Parathyroid adenoma (tissue), 2 donors: ENCODE measurements around the gene BRIX1.

Experiments used
- H2AFZ ChIP-seq: fragments of 300-600 bp; sonication (generic); one replicate; pipeline ENCODE4 v1.7.0; 2017; ENCODE audit warnings: antibody characterized with exemption, mild to moderate bottlenecking
- H3K27ac ChIP-seq: fragments of 300-600 bp; sonication (generic); one replicate; pipeline ENCODE4 v1.7.0; 2017
- H3K27me3 ChIP-seq: fragments of 300-600 bp; sonication (generic); one replicate; pipeline ENCODE4 v1.7.0; 2017; ENCODE audit warnings: low read length; ENCODE audit not compliant: control insufficient read depth, insufficient read depth
- H3K36me3 ChIP-seq: fragments of 300-600 bp; sonication (generic); one replicate; pipeline ENCODE4 v1.7.0; 2017; ENCODE audit warnings: low read length; ENCODE audit not compliant: control insufficient read depth, insufficient read depth
- H3K4me1 ChIP-seq: fragments of 300-600 bp; sonication (generic); one replicate; pipeline ENCODE4 v1.7.0; 2017; ENCODE audit warnings: control low read depth
- H3K4me2 ChIP-seq: fragments of 300-600 bp; sonication (generic); one replicate; pipeline ENCODE4 v1.7.0; 2017; ENCODE audit warnings: low read length
- H3K4me3 ChIP-seq: fragments of 300-600 bp; sonication (generic); one replicate; pipeline ENCODE4 v1.7.0; 2017; ENCODE audit warnings: low read depth, low read length
- H3K79me2 ChIP-seq: fragments of 300-600 bp; sonication (generic); one replicate; pipeline ENCODE4 v1.7.0; 2017; ENCODE audit warnings: control low read depth
- H3K9ac ChIP-seq: fragments of 300-600 bp; sonication (generic); one replicate; pipeline ENCODE4 v1.7.0; 2017; ENCODE audit warnings: mild to moderate bottlenecking
- H3K9me3 ChIP-seq: fragments of 300-600 bp; sonication (generic); one replicate; pipeline ENCODE4 v1.7.0; 2017; ENCODE audit warnings: low read length; ENCODE audit not compliant: control insufficient read depth
- TF ChIP-seq, protein P1 (sequence below): fragments of 300-600 bp; sonication (generic); IDR thresholded peaks from one replicate; pipeline ENCODE4 v1.7.0; 2017; ENCODE audit warnings: antibody characterized with exemption, mild to moderate bottlenecking
- donor health status: primary hyperparathyroidism.

BRIX1 gene

DNA sequence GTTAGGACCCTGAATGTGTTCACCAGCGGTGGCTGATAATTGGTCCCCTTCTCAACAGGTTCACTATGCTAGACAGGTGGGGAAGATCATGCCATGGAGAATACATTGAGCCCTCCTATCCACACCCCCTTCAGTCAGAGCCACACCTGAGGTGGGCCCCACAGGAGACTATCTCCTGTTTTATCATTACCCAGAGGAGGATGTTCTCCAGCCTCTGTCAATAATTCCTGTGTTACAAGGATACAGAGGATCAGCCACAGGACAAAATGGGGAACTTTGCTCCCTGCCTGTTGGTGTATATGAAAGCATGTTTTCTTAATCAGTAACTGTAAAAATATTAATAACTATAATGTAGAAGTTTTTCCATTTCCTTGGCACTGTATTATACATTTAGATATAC is 26.1 kb upstream of the BRIX1 start:
- H3K4me3 ChIP-seq, result no peak overlapping the region
- H3K4me2 ChIP-seq, result no peak overlapping the region
- H3K4me1 ChIP-seq, result no peaks in the 10 kb centered on the region
- no peak overlapping the region for H2AFZ ChIP-seq
- no peaks in the 10 kb centered on the region for H3K36me3 ChIP-seq
- no peak overlapping the region for H3K27ac ChIP-seq
- no peak overlapping the region for H3K9ac ChIP-seq
- no peaks in the 10 kb centered on the region for H3K27me3 ChIP-seq
- H3K9me3 ChIP-seq, result no peaks in the 10 kb centered on the region
- no peaks in the 10 kb centered on the region for H3K79me2 ChIP-seq
- TF ChIP-seq, protein P1, sequence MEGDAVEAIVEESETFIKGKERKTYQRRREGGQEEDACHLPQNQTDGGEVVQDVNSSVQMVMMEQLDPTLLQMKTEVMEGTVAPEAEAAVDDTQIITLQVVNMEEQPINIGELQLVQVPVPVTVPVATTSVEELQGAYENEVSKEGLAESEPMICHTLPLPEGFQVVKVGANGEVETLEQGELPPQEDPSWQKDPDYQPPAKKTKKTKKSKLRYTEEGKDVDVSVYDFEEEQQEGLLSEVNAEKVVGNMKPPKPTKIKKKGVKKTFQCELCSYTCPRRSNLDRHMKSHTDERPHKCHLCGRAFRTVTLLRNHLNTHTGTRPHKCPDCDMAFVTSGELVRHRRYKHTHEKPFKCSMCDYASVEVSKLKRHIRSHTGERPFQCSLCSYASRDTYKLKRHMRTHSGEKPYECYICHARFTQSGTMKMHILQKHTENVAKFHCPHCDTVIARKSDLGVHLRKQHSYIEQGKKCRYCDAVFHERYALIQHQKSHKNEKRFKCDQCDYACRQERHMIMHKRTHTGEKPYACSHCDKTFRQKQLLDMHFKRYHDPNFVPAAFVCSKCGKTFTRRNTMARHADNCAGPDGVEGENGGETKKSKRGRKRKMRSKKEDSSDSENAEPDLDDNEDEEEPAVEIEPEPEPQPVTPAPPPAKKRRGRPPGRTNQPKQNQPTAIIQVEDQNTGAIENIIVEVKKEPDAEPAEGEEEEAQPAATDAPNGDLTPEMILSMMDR, result no peak

DNA sequence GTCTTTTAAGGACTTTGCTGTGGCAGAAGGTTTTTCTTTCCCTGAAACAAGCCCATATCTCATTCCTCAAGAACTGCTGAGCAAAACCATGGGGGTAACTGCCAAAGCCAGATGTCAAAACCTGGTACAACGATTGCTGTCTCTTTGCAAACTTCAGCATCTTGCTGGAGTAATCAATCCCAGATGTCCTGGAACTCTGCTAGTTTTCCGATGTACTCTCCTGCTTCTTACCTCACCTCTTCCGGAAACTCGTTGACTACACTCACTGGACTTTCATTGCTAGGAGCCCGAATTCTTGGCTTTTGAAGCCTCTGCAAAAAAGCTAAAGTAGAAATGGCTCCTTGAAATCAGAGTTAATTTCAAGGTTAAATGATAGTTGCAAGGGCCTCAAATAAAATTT is 23.5 kb upstream of the BRIX1 start:
- Histone ChIP-seq H3K4me2 (no peak overlapping the region), H3K9ac (no peak overlapping the region)

DNA sequence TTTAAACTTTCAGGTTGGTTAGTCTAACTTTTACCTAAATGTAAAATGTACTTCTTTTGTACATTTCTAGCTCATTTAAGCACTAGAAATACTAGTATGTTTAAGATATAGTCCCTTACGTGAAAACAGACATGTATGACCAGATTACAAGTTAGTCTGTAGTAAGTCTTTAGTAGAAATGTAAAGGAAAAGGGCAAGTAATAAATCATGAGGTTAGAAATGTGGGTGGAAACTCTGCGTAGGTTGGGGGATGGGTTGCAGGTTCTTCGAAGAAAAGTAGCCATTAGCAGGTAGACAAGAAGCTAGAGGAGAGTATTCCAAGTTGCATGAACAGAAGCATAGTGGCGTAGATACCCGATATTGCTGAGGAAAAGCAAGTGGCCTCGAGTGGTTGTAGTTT is 23.1 kb upstream of the BRIX1 start:
- H3K4me2 ChIP-seq, result no peak overlapping the region
- no peaks in the 10 kb centered on the region for H3K9me3 ChIP-seq
- TF ChIP-seq, protein P1, result no peak
- no peak overlapping the region for H3K4me3 ChIP-seq
- no peak overlapping the region for H2AFZ ChIP-seq
- no peaks in the 10 kb centered on the region for H3K4me1 ChIP-seq
- no peaks in the 10 kb centered on the region for H3K27me3 ChIP-seq
- H3K27ac ChIP-seq, result no peak overlapping the region
- no peak overlapping the region for H3K9ac ChIP-seq
- no peaks in the 10 kb centered on the region for H3K79me2 ChIP-seq
- H3K36me3 ChIP-seq, result no peaks in the 10 kb centered on the region

More for the DNA sequence above, 23.5 kb upstream of the BRIX1 start:
- H2AFZ ChIP-seq, result no peak overlapping the region
- TF ChIP-seq, protein P1, result no peak
- no peak overlapping the region for H3K4me3 ChIP-seq
- no peak overlapping the region for H3K27ac ChIP-seq
- H3K9me3 ChIP-seq, result no peaks in the 10 kb centered on the region
- no peaks in the 10 kb centered on the region for H3K27me3 ChIP-seq
- no peaks in the 10 kb centered on the region for H3K4me1 ChIP-seq
- no peaks in the 10 kb centered on the region for H3K36me3 ChIP-seq
- no peaks in the 10 kb centered on the region for H3K79me2 ChIP-seq

DNA sequence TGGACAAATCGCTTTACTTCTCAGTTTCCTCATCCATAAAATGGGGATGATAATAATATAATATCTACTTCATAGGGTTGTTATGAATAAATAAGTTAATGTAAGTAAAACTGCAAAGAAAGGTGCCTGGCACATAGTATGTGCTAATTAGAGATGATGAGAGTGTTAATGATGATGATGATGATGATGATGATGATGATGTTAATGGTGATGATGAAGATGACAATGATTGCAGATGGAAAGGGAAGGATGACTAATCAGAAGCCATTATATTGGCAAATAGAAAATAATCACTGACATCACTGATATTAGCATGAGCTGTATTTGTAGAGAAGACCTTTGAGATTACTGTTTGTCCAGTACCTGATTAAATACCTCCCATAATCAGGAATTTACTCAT is 20.8 kb upstream of the BRIX1 start:
- no peak overlapping the region for H3K9ac ChIP-seq
- H3K36me3 ChIP-seq, result no peaks in the 10 kb centered on the region
- no peak overlapping the region for H2AFZ ChIP-seq
- no peak overlapping the region for H3K4me3 ChIP-seq
- no peak overlapping the region for H3K4me2 ChIP-seq
- H3K4me1 ChIP-seq, result no peaks in the 10 kb centered on the region
- no peaks in the 10 kb centered on the region for H3K79me2 ChIP-seq
- no peaks in the 10 kb centered on the region for H3K27me3 ChIP-seq
- H3K27ac ChIP-seq, result no peak overlapping the region
- TF ChIP-seq, protein P1, result no peak
- no peaks in the 10 kb centered on the region for H3K9me3 ChIP-seq

DNA sequence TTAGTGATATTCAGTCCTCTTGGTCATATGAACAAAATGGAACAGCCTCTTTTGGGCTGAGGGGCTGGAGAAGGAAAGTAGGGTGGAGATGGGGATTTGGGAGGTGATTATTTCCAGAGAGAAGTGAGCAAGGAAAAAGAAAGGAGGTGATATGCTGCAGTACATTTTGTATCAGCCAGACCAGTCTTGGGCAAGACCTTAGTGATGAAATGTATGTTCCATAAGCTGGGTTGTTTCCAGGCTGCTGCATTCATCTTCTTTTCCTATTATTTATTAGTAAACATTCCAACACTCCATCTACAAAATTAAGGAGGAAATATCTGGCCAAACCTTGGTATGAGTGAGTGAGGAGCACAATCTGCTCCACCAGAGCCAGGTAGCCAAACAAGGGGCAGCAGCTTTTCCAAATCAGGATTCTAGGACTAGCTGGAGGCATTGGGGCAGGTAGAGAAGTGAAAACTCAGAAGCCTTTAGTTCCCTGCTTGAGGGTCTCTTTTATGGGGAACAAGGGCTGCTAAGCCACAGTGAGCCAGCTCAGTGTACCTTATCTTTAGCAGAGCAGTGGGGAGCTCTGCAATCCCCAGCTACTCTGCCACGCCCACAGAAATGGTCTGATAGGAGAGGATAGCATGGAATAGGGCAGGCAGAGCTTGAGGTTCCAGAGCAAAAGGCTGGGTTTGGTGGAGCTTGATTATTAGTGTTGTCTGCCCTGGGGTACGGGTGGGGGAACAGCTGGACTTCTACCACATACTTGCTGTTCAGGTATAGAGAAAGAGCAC is 19.7 kb upstream of the BRIX1 start:
- no peak overlapping the region for H3K27ac ChIP-seq
- no peaks in the 10 kb centered on the region for H3K9me3 ChIP-seq
- TF ChIP-seq, protein P1, result no peak
- H3K36me3 ChIP-seq, result no peaks in the 10 kb centered on the region
- no peaks in the 10 kb centered on the region for H3K4me1 ChIP-seq
- H3K4me3 ChIP-seq, result no peak overlapping the region
- H3K79me2 ChIP-seq, result no peaks in the 10 kb centered on the region
- H3K9ac ChIP-seq, result no peak overlapping the region
- H3K4me2 ChIP-seq, result no peak overlapping the region
- no peaks in the 10 kb centered on the region for H3K27me3 ChIP-seq
- H2AFZ ChIP-seq, result no peak overlapping the region
